C4-2B (cell line): ENCODE results near the gene ANKRD36C.
"Not testable (repeated sequence)": the region's sequence is repeated elsewhere in the genome, so short reads cannot be mapped to it uniquely, and the experiment has no call there.

ENCODE experiments used
- CTCF ChIP-seq: fragments of 450-650 bp; conservative IDR thresholded peaks from 2 replicates; pipeline ENCODE4 v1.5.1; 2017; ENCODE audit warnings: mild to moderate bottlenecking
- ZFX ChIP-seq: fragments of 450-650 bp; IDR thresholded peaks from 2 replicates; pipeline ENCODE4 v1.6.1; 2017

- not testable (repeated sequence) for TF ChIP-seq CTCF, ZFX
Observed at GRCh38 chr2:95788642-95789041, 203.0 kb downstream of the ANKRD36C start.
